NCI-H1417 treated with DMSO at 0.1 percent for 48 hours (cell line): ENCODE results near the gene FGF16.
"Not testable (repeated sequence)": the region's sequence is repeated elsewhere in the genome, so short reads cannot be mapped to it uniquely, and the experiment has no call there.

ENCODE experiments used
- DNase-seq: peaks from one replicate; lab custom pipeline; 2025; lab: John Stamatoyannopoulos, UW

FGF16 gene

GRCh38 chrX:77447653-77448569 is 722 bp downstream of the FGF16 start:
- no peak for DNase-seq

GRCh38 chrX:77450415-77450814 is 3.2 kb downstream of the FGF16 start:
- DNase-seq: no peak

DNA sequence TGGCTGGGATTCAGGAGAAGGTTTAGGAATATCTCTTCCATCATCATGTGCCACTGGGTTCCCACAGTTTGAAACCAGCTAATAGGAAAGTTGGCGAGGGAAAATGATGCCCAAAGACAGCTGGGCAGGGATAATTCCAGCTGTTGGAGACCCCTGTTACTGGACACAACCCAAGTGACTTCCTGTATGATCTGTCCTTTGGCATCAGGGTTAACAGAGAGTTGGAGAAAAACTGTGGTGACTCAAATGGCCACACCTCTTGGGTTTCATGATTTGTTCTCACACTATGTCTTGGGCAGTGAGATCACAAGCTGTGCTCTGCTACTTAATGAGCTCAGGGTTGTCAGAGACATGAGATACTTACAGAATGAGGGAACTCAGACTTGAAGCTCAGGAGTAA is 3.8 kb downstream of the FGF16 start:
- no peak for DNase-seq

- no peak for DNase-seq
Measured at GRCh38 chrX:77453190-77453589, 6.0 kb downstream of the FGF16 start.

DNA sequence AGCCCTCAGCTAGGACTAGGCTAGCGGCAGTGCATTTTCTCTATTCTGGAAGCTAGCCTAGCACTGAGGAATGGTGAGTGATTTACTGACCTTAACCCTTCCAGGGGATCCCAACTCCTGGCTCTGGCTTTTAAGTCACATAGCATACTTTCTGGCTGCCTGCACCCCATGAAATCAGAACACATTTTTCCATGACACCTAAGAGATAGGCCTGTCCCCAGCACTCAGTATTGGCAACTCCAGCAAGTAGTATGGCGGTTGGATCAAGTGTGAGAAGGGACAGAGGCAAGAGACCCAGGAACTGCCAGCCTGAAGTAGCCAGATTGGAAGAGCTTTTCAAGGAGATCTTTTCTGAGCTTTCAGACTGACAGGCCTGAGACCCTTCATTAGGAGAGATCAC is 8.2 kb downstream of the FGF16 start:
- no peak for DNase-seq

DNA sequence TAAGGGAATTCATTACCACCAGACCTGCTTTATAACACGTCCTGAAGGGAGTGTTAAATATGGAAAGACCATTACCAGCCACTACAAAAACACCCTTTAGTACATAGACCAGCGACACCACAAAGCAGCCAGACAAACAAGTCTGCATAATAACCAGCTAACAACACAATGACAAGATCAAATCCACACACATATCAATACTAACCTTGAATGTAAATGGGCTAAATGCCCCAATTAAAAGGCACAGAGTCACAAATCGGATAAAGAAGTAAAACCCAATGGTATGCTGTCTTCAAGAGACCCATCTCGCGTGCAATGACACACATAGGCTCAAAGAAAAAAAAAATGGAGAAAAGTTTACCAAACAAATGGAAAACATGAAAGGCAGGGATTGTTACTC is 36.9 kb downstream of the FGF16 start:
- DNase-seq: no peak

DNA sequence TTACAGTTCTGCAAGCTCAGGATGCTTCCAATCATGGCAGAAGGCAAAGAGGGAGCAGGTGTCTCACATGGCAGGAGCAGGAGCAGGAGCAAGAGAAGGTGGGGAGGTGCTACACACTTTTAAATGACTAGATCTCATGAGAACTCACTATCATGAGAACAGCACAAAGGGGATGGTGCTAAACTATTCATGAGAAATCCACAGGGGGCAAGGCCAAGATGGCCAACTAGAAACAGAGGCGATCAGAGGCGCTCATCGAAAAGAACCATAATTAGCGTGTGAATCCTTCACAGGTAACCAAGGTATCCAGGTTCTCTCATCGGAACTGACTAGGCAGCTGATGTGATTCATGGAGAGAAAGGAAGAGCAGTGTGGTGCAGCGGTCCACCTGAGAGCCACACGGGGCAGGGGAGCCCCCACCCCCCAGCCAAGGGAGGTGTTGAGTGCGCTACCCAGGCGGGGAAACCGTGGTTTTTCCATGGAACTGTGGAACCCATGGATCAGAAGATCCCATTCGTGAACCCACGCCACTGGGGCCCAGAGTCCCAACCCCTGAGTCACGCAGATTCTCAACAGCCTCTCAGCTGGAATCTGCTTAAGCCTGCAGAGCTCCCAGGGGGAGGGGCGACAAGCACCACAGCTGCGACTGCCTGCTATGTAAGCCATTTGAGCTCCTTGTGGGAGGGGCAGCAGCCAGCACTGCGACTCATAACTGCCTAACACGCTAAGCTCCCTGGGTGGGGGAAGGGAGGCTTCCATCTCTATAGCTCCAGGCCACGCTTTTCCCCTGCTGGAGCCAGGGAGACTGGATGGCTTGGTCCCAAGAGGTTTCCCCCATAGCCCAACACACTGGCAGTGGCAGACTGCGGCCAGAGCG is 46.7 kb downstream of the FGF16 start:
- no peak for DNase-seq

DNA sequence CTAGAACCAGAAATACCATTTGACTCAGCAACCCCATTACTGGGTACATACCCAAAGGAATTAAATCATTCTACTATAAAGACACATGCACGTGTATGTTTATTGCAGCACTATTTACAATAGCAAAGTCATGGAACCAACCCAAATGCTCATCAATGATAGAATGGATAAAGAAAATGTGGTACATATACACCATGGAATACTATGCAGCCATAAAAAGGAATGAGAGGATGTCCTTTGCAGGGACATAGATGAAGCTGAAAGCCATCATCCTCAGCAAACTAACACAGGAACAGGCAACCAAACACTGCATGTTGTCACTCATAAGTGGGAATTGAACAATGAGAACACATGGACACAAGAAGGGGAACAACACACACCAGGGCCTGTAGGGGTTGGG is 53.0 kb downstream of the FGF16 start:
- not testable (repeated sequence) for DNase-seq

GRCh38 chrX:77502951-77503525 is 55.8 kb downstream of the FGF16 start:
- DNase-seq: no peak

GRCh38 chrX:77505227-77505626 is 58.0 kb downstream of the FGF16 start:
- DNase-seq: no peak
